Activated naive CD4-positive, alpha-beta T cell treated with anti-CD3 and anti-CD28 coated beads, Interleukin-2, amount 50 U/mL, for 24 hours (primary cell): ENCODE measurements around the gene NAP1L4.
A peak's percentile ranks its signal among the peaks of the same experiment; 100 is the strongest.

Experiments used
- H3K27ac Mint-ChIP-seq: one replicate; pipeline ENCODE4 v1.8.0; 2021; ENCODE audit warnings: mild to moderate bottlenecking, mixed read lengths
- H3K27me3 Mint-ChIP-seq: one replicate; pipeline ENCODE4 v1.8.0; 2021; ENCODE audit warnings: mixed read lengths
- H3K36me3 Mint-ChIP-seq: one replicate; pipeline ENCODE4 v1.8.0; 2021; ENCODE audit warnings: mixed read lengths
- H3K4me1 Mint-ChIP-seq: one replicate; pipeline ENCODE4 v1.8.0; 2021; ENCODE audit warnings: mixed read lengths
- H3K4me3 Mint-ChIP-seq: one replicate; pipeline ENCODE4 v1.8.0; 2021; ENCODE audit warnings: mild to moderate bottlenecking, mixed read lengths
- H3K9me3 Mint-ChIP-seq: one replicate; pipeline ENCODE4 v1.8.0; 2021; ENCODE audit warnings: mixed read lengths

Gene NAP1L4

GRCh38 chr11:3002871-3003270 is 10.7 kb upstream of the NAP1L4 start:
- Mint-ChIP-seq H3K4me3 (no peak overlapping the region), H3K36me3 (peaks cover 22% of the 10 kb centered on the region), H3K27ac (no peak overlapping the region), H3K9me3 (no peaks in the 10 kb centered on the region), H3K27me3 (no peaks in the 10 kb centered on the region), H3K4me1 (no peaks in the 10 kb centered on the region)

GRCh38 chr11:3002351-3002861 is 10.3 kb upstream of the NAP1L4 start:
- Mint-ChIP-seq H3K4me3 (no peak overlapping the region), H3K27ac (no peak overlapping the region), H3K4me1 (no peaks in the 10 kb centered on the region), H3K9me3 (no peaks in the 10 kb centered on the region), H3K27me3 (no peaks in the 10 kb centered on the region), H3K36me3 (peaks cover 22% of the 10 kb centered on the region)

- peaks cover 22% of the 10 kb centered on the region for H3K36me3 Mint-ChIP-seq
- H3K4me1 Mint-ChIP-seq, result no peaks in the 10 kb centered on the region
- H3K27me3 Mint-ChIP-seq, result no peaks in the 10 kb centered on the region
- no peaks in the 10 kb centered on the region for H3K9me3 Mint-ChIP-seq
- no peak overlapping the region for H3K4me3 Mint-ChIP-seq
- H3K27ac Mint-ChIP-seq, result peak overlapping the region; percentile 55
These were observed 9.4 kb upstream of the NAP1L4 start for GRCh38 chr11:3001496-3001895.

GRCh38 chr11:3000032-3000961 is 8.2 kb upstream of the NAP1L4 start:
- Mint-ChIP-seq H3K27ac (no peak overlapping the region), H3K4me3 (no peak overlapping the region), H3K4me1 (no peaks in the 10 kb centered on the region), H3K27me3 (no peaks in the 10 kb centered on the region), H3K9me3 (no peaks in the 10 kb centered on the region), H3K36me3 (peaks cover 21% of the 10 kb centered on the region)

GRCh38 chr11:2999464-2999998 is 7.4 kb upstream of the NAP1L4 start:
- Mint-ChIP-seq H3K36me3 (peaks cover 21% of the 10 kb centered on the region), H3K27me3 (no peaks in the 10 kb centered on the region), H3K4me1 (no peaks in the 10 kb centered on the region), H3K4me3 (no peak overlapping the region), H3K9me3 (no peaks in the 10 kb centered on the region), H3K27ac (no peak overlapping the region)

GRCh38 chr11:2998073-2998850 is 6.1 kb upstream of the NAP1L4 start:
- Mint-ChIP-seq H3K27ac (no peak overlapping the region), H3K36me3 (peaks cover 16% of the 10 kb centered on the region), H3K4me1 (no peaks in the 10 kb centered on the region), H3K4me3 (no peak overlapping the region), H3K9me3 (no peaks in the 10 kb centered on the region), H3K27me3 (no peaks in the 10 kb centered on the region)

GRCh38 chr11:2997406-2997805 is 5.3 kb upstream of the NAP1L4 start:
- H3K4me3 Mint-ChIP-seq, result no peak overlapping the region
- no peaks in the 10 kb centered on the region for H3K27me3 Mint-ChIP-seq
- H3K27ac Mint-ChIP-seq, result no peak overlapping the region
- peaks cover 8% of the 10 kb centered on the region for H3K36me3 Mint-ChIP-seq
- no peaks in the 10 kb centered on the region for H3K9me3 Mint-ChIP-seq
- H3K4me1 Mint-ChIP-seq, result no peaks in the 10 kb centered on the region

GRCh38 chr11:2996976-2997375 is 4.8 kb upstream of the NAP1L4 start:
- H3K27me3 Mint-ChIP-seq, result no peaks in the 10 kb centered on the region
- peaks cover 10% of the 10 kb centered on the region for H3K36me3 Mint-ChIP-seq
- H3K4me1 Mint-ChIP-seq, result no peaks in the 10 kb centered on the region
- H3K4me3 Mint-ChIP-seq, result no peak overlapping the region
- no peaks in the 10 kb centered on the region for H3K9me3 Mint-ChIP-seq
- H3K27ac Mint-ChIP-seq, result peak overlapping the region; percentile 30

- no peaks in the 10 kb centered on the region for H3K27me3 Mint-ChIP-seq
- H3K36me3 Mint-ChIP-seq, result peaks cover 5% of the 10 kb centered on the region
- no peak overlapping the region for H3K4me3 Mint-ChIP-seq
- no peaks in the 10 kb centered on the region for H3K9me3 Mint-ChIP-seq
- H3K4me1 Mint-ChIP-seq, result no peaks in the 10 kb centered on the region
- no peak overlapping the region for H3K27ac Mint-ChIP-seq
These were observed 3.9 kb upstream of the NAP1L4 start for GRCh38 chr11:2995893-2996554.

GRCh38 chr11:2995031-2995561 is 3.0 kb upstream of the NAP1L4 start:
- H3K9me3 Mint-ChIP-seq, result no peaks in the 10 kb centered on the region

GRCh38 chr11:2994336-2994730 is 2.2 kb upstream of the NAP1L4 start:
- Mint-ChIP-seq H3K27ac (no peak overlapping the region), H3K4me1 (peaks cover 12% of the 10 kb centered on the region), H3K9me3 (no peaks in the 10 kb centered on the region), H3K27me3 (no peaks in the 10 kb centered on the region), H3K36me3 (peaks cover 8% of the 10 kb centered on the region), H3K4me3 (no peak overlapping the region)

More at GRCh38 chr11:2995031-2995561, 3.0 kb upstream of the NAP1L4 start:
- Mint-ChIP-seq H3K27me3 (no peaks in the 10 kb centered on the region), H3K4me3 (no peak overlapping the region), H3K36me3 (peaks cover 9% of the 10 kb centered on the region), H3K4me1 (peaks cover 4% of the 10 kb centered on the region), H3K27ac (no peak overlapping the region)

GRCh38 chr11:2992997-2993325 is 832 bp upstream of the NAP1L4 start:
- Mint-ChIP-seq H3K4me1 (peaks cover 25% of the 10 kb centered on the region), H3K27ac (peak overlapping the region; percentile 100), H3K9me3 (no peaks in the 10 kb centered on the region)

GRCh38 chr11:2991452-2992233 is 486 bp downstream of the NAP1L4 start:
- peaks cover 12% of the 10 kb centered on the region for H3K36me3 Mint-ChIP-seq
- H3K4me3 Mint-ChIP-seq, result peak overlapping the region; percentile 99
- no peaks in the 10 kb centered on the region for H3K9me3 Mint-ChIP-seq
- no peaks in the 10 kb centered on the region for H3K27me3 Mint-ChIP-seq
- H3K27ac Mint-ChIP-seq, result peak overlapping the region; percentile 100
- H3K4me1 Mint-ChIP-seq, result peaks cover 38% of the 10 kb centered on the region

More at GRCh38 chr11:2992997-2993325, 832 bp upstream of the NAP1L4 start:
- peaks cover 10% of the 10 kb centered on the region for H3K36me3 Mint-ChIP-seq
- peak overlapping the region; percentile 99 for H3K4me3 Mint-ChIP-seq
- H3K27me3 Mint-ChIP-seq, result no peaks in the 10 kb centered on the region

GRCh38 chr11:2990617-2991451 is 1.3 kb downstream of the NAP1L4 start:
- no peaks in the 10 kb centered on the region for H3K9me3 Mint-ChIP-seq
- no peaks in the 10 kb centered on the region for H3K27me3 Mint-ChIP-seq
- peaks cover 12% of the 10 kb centered on the region for H3K36me3 Mint-ChIP-seq
- H3K27ac Mint-ChIP-seq, result peak overlapping the region; percentile 100
- H3K4me1 Mint-ChIP-seq, result peaks cover 44% of the 10 kb centered on the region
- H3K4me3 Mint-ChIP-seq, result peak overlapping the region; percentile 98
